OCI-LY1 (cell line): ENCODE results near the gene CTU1.

Experiments used
- H2AFZ ChIP-seq: fragments of 200-600 bp; sonication (generic), shearing (Covaris generic); 2 replicates; pipeline ENCODE4 v1.6.0; 2014; ENCODE audit warnings: antibody characterized with exemption, mild to moderate bottlenecking, low read length
- H3F3A ChIP-seq: fragments of 200-600 bp; sonication (generic), shearing (Covaris generic); 2 replicates; pipeline ENCODE4 v1.6.0; 2014; ENCODE audit warnings: mild to moderate bottlenecking, antibody characterized with exemption, low read length, moderate library complexity; ENCODE audit not compliant: insufficient read depth
- H3K27ac ChIP-seq: fragments of 200-600 bp; sonication (generic); 2 replicates; pipeline ENCODE4 v1.5.1; 2014; ENCODE audit warnings: low read length, mixed run types, mild to moderate bottlenecking, low read depth; ENCODE audit not compliant: poor library complexity, severe bottlenecking
- H3K27me3 ChIP-seq: fragments of 200-600 bp; sonication (generic); 2 replicates; pipeline ENCODE4 v1.6.0; 2014; ENCODE audit warnings: antibody characterized with exemption, mild to moderate bottlenecking, low read length, moderate library complexity; ENCODE audit not compliant: insufficient read depth
- H3K36me3 ChIP-seq: fragments of 200-600 bp; sonication (generic); 2 replicates; pipeline ENCODE4 v1.6.1; 2014; ENCODE audit warnings: mild to moderate bottlenecking, antibody characterized with exemption, low read length, moderate library complexity, mixed read lengths; ENCODE audit not compliant: insufficient read depth
- H3K4me1 ChIP-seq: fragments of 200-600 bp; sonication (generic); 2 replicates; pipeline ENCODE4 v1.5.1; 2014; ENCODE audit warnings: mild to moderate bottlenecking, low read length, moderate library complexity; ENCODE audit not compliant: insufficient read depth, severe bottlenecking
- H3K4me2 ChIP-seq: fragments of 200-600 bp; sonication (generic), shearing (Covaris generic); 2 replicates; pipeline ENCODE4 v1.6.1; 2014; ENCODE audit warnings: low read length
- H3K4me3 ChIP-seq: fragments of 200-600 bp; sonication (generic); 2 replicates; pipeline ENCODE4 v1.5.1; 2014; ENCODE audit warnings: low read length, low read depth, mild to moderate bottlenecking, mixed read lengths; ENCODE audit not compliant: poor library complexity, severe bottlenecking
- H3K79me2 ChIP-seq: fragments of 200-600 bp; shearing (Covaris generic); 2 replicates; pipeline ENCODE4 v1.6.1; 2016; ENCODE audit warnings: mixed run types, low read length, mixed read lengths; ENCODE audit not compliant: insufficient read depth
- H3K9ac ChIP-seq: fragments of 200-600 bp; sonication (generic), shearing (Covaris generic); 2 replicates; pipeline ENCODE4 v1.6.1; 2014; ENCODE audit warnings: mild to moderate bottlenecking, low read length, mixed read lengths
- H3K9me2 ChIP-seq: fragments of 200-600 bp; sonication (generic), shearing (Covaris generic); 2 replicates; pipeline ENCODE4 v1.6.1; 2014; ENCODE audit warnings: low read depth, mild to moderate bottlenecking, low read length, mixed read lengths
- H3K9me3 ChIP-seq: fragments of 200-600 bp; shearing (Covaris generic); 2 replicates; pipeline ENCODE4 v1.6.1; 2014; ENCODE audit warnings: low read length, mixed read lengths
- H4K20me1 ChIP-seq: fragments of 200-600 bp; sonication (generic), shearing (Covaris generic); 2 replicates; pipeline ENCODE4 v1.6.0; 2016; ENCODE audit warnings: mild to moderate bottlenecking, low read length; ENCODE audit not compliant: insufficient read depth
- EZH2 ChIP-seq: fragments of 200-600 bp; sonication (generic), shearing (Covaris generic); IDR thresholded peaks from 2 replicates; pipeline ENCODE4 v1.8.0; 2017; ENCODE audit warnings: borderline replicate concordance, mixed run types, mild to moderate bottlenecking, antibody characterized with exemption, low read length, moderate library complexity, mixed read lengths
- TF ChIP-seq, protein P1 (sequence below): fragments of 200-600 bp; sonication (generic), shearing (Covaris generic); IDR thresholded peaks from 2 replicates; pipeline ENCODE4 v1.5.1; 2017; ENCODE audit warnings: mild to moderate bottlenecking, antibody characterized with exemption, low read length, moderate library complexity, mixed read lengths

CTU1 gene

GRCh38 chr19:51094696-51095279 lies 13.4 kb downstream of the CTU1 start:
- Histone ChIP-seq H3K27me3 (no peaks in the 10 kb centered on the region), H3K4me3 (no peak overlapping the region), H3K36me3 (peaks cover 8% of the 10 kb centered on the region), H3K9me3 (no peaks in the 10 kb centered on the region), H2AFZ (no peak overlapping the region), H3K9me2 (no peaks in the 10 kb centered on the region), H4K20me1 (no peaks in the 10 kb centered on the region), H3K27ac (no peak overlapping the region), H3F3A (no peaks in the 10 kb centered on the region), H3K9ac (no peak overlapping the region), H3K4me2 (no peak overlapping the region), H3K4me1 (no peaks in the 10 kb centered on the region), H3K79me2 (no peaks in the 10 kb centered on the region)
- TF ChIP-seq EZH2, result no peak
- TF ChIP-seq, protein P1, sequence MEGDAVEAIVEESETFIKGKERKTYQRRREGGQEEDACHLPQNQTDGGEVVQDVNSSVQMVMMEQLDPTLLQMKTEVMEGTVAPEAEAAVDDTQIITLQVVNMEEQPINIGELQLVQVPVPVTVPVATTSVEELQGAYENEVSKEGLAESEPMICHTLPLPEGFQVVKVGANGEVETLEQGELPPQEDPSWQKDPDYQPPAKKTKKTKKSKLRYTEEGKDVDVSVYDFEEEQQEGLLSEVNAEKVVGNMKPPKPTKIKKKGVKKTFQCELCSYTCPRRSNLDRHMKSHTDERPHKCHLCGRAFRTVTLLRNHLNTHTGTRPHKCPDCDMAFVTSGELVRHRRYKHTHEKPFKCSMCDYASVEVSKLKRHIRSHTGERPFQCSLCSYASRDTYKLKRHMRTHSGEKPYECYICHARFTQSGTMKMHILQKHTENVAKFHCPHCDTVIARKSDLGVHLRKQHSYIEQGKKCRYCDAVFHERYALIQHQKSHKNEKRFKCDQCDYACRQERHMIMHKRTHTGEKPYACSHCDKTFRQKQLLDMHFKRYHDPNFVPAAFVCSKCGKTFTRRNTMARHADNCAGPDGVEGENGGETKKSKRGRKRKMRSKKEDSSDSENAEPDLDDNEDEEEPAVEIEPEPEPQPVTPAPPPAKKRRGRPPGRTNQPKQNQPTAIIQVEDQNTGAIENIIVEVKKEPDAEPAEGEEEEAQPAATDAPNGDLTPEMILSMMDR, result peak; percentile 65

DNA sequence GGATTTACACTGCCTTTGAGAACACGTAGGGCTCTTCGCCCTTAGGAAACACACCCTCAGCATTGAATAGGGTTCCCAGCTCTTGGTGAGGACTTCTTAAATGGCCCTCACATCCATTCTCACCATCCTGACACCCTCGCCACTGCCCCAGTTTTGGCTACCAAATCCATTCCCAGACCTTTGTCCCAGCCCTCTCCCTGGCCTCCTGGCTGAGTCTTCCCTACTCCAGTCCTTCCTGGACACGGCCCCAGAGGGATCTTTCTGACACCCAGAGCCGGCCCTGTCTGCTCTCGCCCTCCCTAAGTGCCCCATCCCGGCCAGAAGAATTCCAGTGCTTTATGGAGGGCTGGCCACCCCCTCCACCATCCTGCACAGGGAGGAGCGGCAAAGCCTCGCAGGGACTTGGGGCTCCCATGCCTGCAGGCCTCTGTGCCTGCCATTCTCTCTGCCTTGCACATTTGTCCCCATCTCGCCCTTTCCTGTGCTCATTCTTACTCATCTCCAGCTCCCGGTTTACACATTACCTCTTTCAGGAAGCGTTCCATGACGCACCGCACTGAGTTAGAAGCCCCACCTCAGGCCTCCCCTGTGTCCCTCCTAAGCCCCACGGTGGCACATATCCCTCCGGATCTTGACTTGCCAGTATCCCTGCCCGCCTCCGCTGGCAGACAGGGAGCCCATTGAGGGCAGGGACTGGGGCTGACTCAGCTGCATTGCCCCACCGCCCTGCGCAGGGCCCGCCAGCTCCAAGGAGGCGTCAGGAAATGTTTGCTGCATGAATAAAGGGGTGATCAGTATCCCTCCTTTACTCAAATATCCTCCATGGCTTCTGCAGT lies 14.5 kb downstream of the CTU1 start:
- no peaks in the 10 kb centered on the region for H3K27me3 ChIP-seq
- peaks cover 8% of the 10 kb centered on the region for H3K36me3 ChIP-seq
- no peak overlapping the region for H3K4me3 ChIP-seq
- no peaks in the 10 kb centered on the region for H4K20me1 ChIP-seq
- H3K9me2 ChIP-seq, result no peaks in the 10 kb centered on the region
- TF ChIP-seq, protein P1, result no peak
- no peak for TF ChIP-seq EZH2
- H2AFZ ChIP-seq, result no peak overlapping the region
- no peaks in the 10 kb centered on the region for H3F3A ChIP-seq
- no peak overlapping the region for H3K9ac ChIP-seq
- H3K9me3 ChIP-seq, result no peaks in the 10 kb centered on the region
- no peaks in the 10 kb centered on the region for H3K4me1 ChIP-seq
- no peak overlapping the region for H3K4me2 ChIP-seq
- no peak overlapping the region for H3K27ac ChIP-seq
- H3K79me2 ChIP-seq, result no peaks in the 10 kb centered on the region

GRCh38 chr19:51093101-51093500 lies 15.1 kb downstream of the CTU1 start:
- Histone ChIP-seq H3K4me2 (no peak overlapping the region), H3F3A (no peaks in the 10 kb centered on the region), H3K79me2 (no peaks in the 10 kb centered on the region), H3K9me2 (no peaks in the 10 kb centered on the region), H3K27me3 (no peaks in the 10 kb centered on the region), H3K4me1 (no peaks in the 10 kb centered on the region), H3K27ac (no peak overlapping the region), H3K9me3 (no peaks in the 10 kb centered on the region), H4K20me1 (no peaks in the 10 kb centered on the region), H3K4me3 (no peak overlapping the region), H3K36me3 (peaks cover 5% of the 10 kb centered on the region), H2AFZ (no peak overlapping the region), H3K9ac (no peak overlapping the region)
- TF ChIP-seq, protein P1, result no peak
- no peak for TF ChIP-seq EZH2
